Germinal center (tissue), 1 donor: Measurements from ENCODE around the gene CCNG2.

Experiments
- DNase-seq: peaks from one replicate; pipeline ENCODE4 v3.0.0; 2012; ENCODE audit warnings: mixed read lengths, low spot score

The CCNG2 gene

DNA sequence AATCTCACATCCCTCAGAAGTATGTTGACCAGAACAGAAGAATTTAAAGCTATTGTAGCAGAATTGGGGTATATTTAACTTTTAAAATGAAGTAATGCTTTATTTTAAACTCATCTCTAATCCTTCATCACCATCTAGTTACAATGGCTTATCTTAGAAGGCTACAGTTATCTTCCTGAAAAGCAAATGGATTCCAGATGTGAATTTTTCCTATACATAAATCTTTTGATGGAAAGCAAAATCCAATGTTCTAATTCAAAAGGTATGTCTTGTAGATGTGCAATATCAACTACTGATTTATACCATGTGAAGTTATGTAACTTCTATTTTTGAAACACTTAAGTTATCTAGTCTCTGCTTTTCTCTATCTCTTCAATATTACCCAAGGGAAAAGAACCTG lies 47.6 kb downstream of the CCNG2 start:
- no peak for DNase-seq

GRCh38 chr4:77209012-77209411 lies 52.0 kb downstream of the CCNG2 start:
- no peak for DNase-seq

GRCh38 chr4:77209936-77210335 lies 52.9 kb downstream of the CCNG2 start:
- no peak for DNase-seq

- no peak for DNase-seq
Observed at GRCh38 chr4:77215107-77215506, 58.1 kb downstream of the CCNG2 start.

- DNase-seq, result no peak
Observed at GRCh38 chr4:77217526-77217925, 60.5 kb downstream of the CCNG2 start.

- DNase-seq, result no peak
Observed at GRCh38 chr4:77219266-77219665, 62.3 kb downstream of the CCNG2 start.
